Thyroid gland (tissue), 4 donors: ENCODE data around the gene GPRIN3. TPM values are rescaled to one million over a fixed set of nuclear protein-coding genes. Genes with fewer than 3 reads are reported as not detected.
A peak's percentile ranks its signal among the peaks of the same experiment; 100 is the strongest.
"Not testable (repeated sequence)": the region's sequence is repeated elsewhere in the genome, so short reads cannot be mapped to it uniquely, and the experiment has no call there.

ENCODE experiments used
- DNase-seq, 2 donors: peaks; one replicate each; pipeline ENCODE4 v3.0.0-alpha.2; 2019
- H3K27ac ChIP-seq, 3 donors: fragments of 200-600 bp; sonication (generic); 1 replicate in 2 of 3; 2 replicates in 1 of 3; pipeline ENCODE4 v1.5.1; 2016 to 2019; ENCODE audit warnings: mild to moderate bottlenecking in 1 of 3, moderate library complexity in 1 of 3
- H3K27me3 ChIP-seq: fragments of 200-600 bp; sonication (generic); one replicate; pipeline ENCODE4 v1.5.1; 2019
- H3K36me3 ChIP-seq, 2 donors: fragments of 200-600 bp; sonication (generic); one replicate each; pipeline ENCODE4 v1.5.1; 2016 to 2019
- H3K4me1 ChIP-seq, 2 donors: fragments of 200-600 bp; sonication (generic); one replicate each; pipeline ENCODE4 v1.5.1; 2017 to 2019
- H3K4me3 ChIP-seq, 3 donors: fragments of 200-600 bp; sonication (generic); replicated peaks in 1 of 3; 1 replicate in 2 of 3; 2 replicates in 1 of 3; pipeline ENCODE4 v1.5.1; 2016; ENCODE audit warnings: mild to moderate bottlenecking in 1 of 3
- H3K9me3 ChIP-seq: fragments of 200-600 bp; sonication (generic); one replicate; pipeline ENCODE4 v1.5.1; 2017
- CTCF ChIP-seq, 6 experiments: fragments of 200-600 bp in 3 of 6; fragments of 450-650 bp in 3 of 6; sonication (generic) in 3 of 6; IDR thresholded peaks; one replicate each; pipeline ENCODE4 v1.5.1; 2016 to 2019; ENCODE audit warnings: antibody characterized with exemption in 6 of 6, mild to moderate bottlenecking in 2 of 6, inconsistent platforms in 1 of 6, moderate library complexity in 1 of 6
- POLR2A ChIP-seq, 2 donors: fragments of 450-650 bp; IDR thresholded peaks; one replicate each; pipeline ENCODE4 v1.6.1; 2017; ENCODE audit warnings: antibody characterized with exemption in 2 of 2, mild to moderate bottlenecking in 2 of 2, moderate library complexity in 1 of 2
- WGBS, 2 donors: methylation state at CpG; one replicate each; pipeline ENCODE4 v1.1.5; 2017; 5-methylcytosine and 5-hydroxymethylcytosine counted together
- intact Hi-C: fragments of 100-400 bp; cut with DNase I; formaldehyde crosslinking; loops from one replicate; pipeline ENCODE4 v1.15.1; 2023
- total RNA-seq, 4 donors: library from RNA; depleted of rRNA; stranded (reverse); fragments of >200 nt; gene quantifications; one replicate each; pipeline ENCODE4 v1.2.3, GENCODE V29; 2016

The GPRIN3 gene
- total RNA-seq, 4 donors from 2014 or later: 1.2 to 7.5 (median 4.0) TPM

- DNase-seq: no peak
- H3K9me3 ChIP-seq: no peaks in the 10 kb centered on the region
- H3K36me3 ChIP-seq: no peaks in the 10 kb centered on the region
- WGBS, 2 donors: 82 to 91% methylated on average over 6 of the region's 6 CpGs
- intact Hi-C loops: loop anchor here (10.0 kb wide), 1 partner anchor 176 kb away; no protein-coding TSS in a partner anchor
- H3K27me3 ChIP-seq: no peaks in the 10 kb centered on the region
- TF ChIP-seq POLR2A (IDR thresholded peaks at IDR 0.05): no peak
- no peak for TF ChIP-seq CTCF (IDR thresholded peaks at IDR 0.05)
- no peak overlapping the region for H3K27ac ChIP-seq
- H3K4me1 ChIP-seq: peaks cover 0 to 4% of the 10 kb centered on the region in 2 donors
- no peak overlapping the region for H3K4me3 ChIP-seq
Measured at GRCh38 chr4:89258506-89258905, 49.1 kb downstream of the GPRIN3 start.

GRCh38 chr4:89257376-89257775 is 50.2 kb downstream of the GPRIN3 start:
- Histone ChIP-seq H3K4me1 (peaks cover 0 to 4% of the 10 kb centered on the region in 2 donors), H3K4me3 (no peak overlapping the region), H3K36me3 (no peaks in the 10 kb centered on the region), H3K27me3 (no peaks in the 10 kb centered on the region), H3K27ac (no peak overlapping the region), H3K9me3 (no peaks in the 10 kb centered on the region)
- intact Hi-C loops: loop anchor here (10.0 kb wide), 1 partner anchor 177 kb away; no protein-coding TSS in a partner anchor
- WGBS, 2 donors: 91 to 93% methylated on average over 2 of the region's 2 CpGs
- TF ChIP-seq CTCF (IDR thresholded peaks at IDR 0.05) (no peak), POLR2A (IDR thresholded peaks at IDR 0.05) (no peak)
- DNase-seq: no peak

- WGBS, 2 donors: 84 to 85% methylated on average over 3 of the region's 3 CpGs
- Histone ChIP-seq H3K27me3 (no peaks in the 10 kb centered on the region), H3K36me3 (no peaks in the 10 kb centered on the region), H3K4me1 (peaks cover 0 to 4% of the 10 kb centered on the region in 2 donors), H3K4me3 (no peak overlapping the region), H3K27ac (no peak overlapping the region), H3K9me3 (no peaks in the 10 kb centered on the region)
- intact Hi-C loops: loop anchor here (10.0 kb wide), 1 partner anchor 178 kb away; no protein-coding TSS in a partner anchor
- TF ChIP-seq CTCF (IDR thresholded peaks at IDR 0.05) (no peak), POLR2A (IDR thresholded peaks at IDR 0.05) (no peak)
- DNase-seq: no peak
Measured at GRCh38 chr4:89256203-89256800, 51.3 kb downstream of the GPRIN3 start.

- TF ChIP-seq CTCF (IDR thresholded peaks at IDR 0.05): peak; percentile 24 to 89 (median 59)
- no peak for TF ChIP-seq POLR2A (IDR thresholded peaks at IDR 0.05)
- Histone ChIP-seq H3K36me3 (no peaks in the 10 kb centered on the region), H3K4me1 (peaks cover 0 to 4% of the 10 kb centered on the region in 2 donors), H3K27me3 (no peaks in the 10 kb centered on the region), H3K4me3 (no peak overlapping the region), H3K9me3 (no peaks in the 10 kb centered on the region), H3K27ac (no peak overlapping the region)
- intact Hi-C loops: loop anchor here (10.0 kb wide), 1 partner anchor 180 kb away; no protein-coding TSS in a partner anchor
- WGBS, 2 donors: 8 to 11% methylated on average over 3 of the region's 3 CpGs
- peak; percentile 20 to 31 for DNase-seq
Measured at GRCh38 chr4:89254847-89255246, 52.8 kb downstream of the GPRIN3 start.

GRCh38 chr4:89254347-89254746 is 53.3 kb downstream of the GPRIN3 start:
- H3K27me3 ChIP-seq, H3K4me1 ChIP-seq, H3K36me3 ChIP-seq, H3K27ac ChIP-seq, H3K9me3 ChIP-seq, H3K4me3 ChIP-seq, DNase-seq: not testable (repeated sequence)
- WGBS, 2 donors: 79 to 84% methylated on average over 4 of the region's 4 CpGs
- intact Hi-C loops: loop anchor here (10.0 kb wide), 1 partner anchor 180 kb away; no protein-coding TSS in a partner anchor
